Measurements from ENCODE around the gene GRAMD1A.
"Not testable (repeated sequence)": the region's sequence is repeated elsewhere in the genome, so short reads cannot be mapped to it uniquely, and the experiment has no call there.

The GRAMD1A gene

DNA sequence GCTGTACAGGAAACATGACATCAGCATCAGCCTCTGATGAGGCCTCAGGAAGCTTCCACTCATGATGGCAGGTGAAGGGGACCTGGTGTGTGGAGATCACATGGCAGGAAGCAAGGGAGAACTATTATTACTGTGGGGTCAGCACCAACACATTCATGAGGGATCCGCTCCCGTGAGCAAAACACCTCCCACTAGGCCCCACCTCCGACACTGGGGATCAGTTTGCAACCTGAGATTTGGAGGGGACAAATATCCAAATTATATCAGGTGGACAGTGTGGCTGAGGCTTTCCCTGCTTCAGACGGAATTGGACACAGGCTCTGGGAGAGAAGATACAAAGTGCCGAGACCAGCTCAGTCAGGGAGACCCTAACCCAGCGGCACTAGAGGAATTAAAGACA lies 30.4 kb upstream of the GRAMD1A start:
- Histone ChIP-seq H3K9me3 (ENCODE audit: insufficient read depth, low read length) (peaks cover 39% of the 10 kb centered on the region; the same call in 1 of the 2 replicates), H3K4me1 (ENCODE audit: insufficient read depth, insufficient read length) (no peaks in the 10 kb centered on the region), H3K9ac (ENCODE audit: insufficient read length, low read depth) (no peak overlapping the region), H3K27me3 (ENCODE audit: insufficient read depth, insufficient read length) (no peaks in the 10 kb centered on the region), H3K36me3 (ENCODE audit: insufficient read depth, insufficient read length, low read length) (no peaks in the 10 kb centered on the region), H3K4me3 (ENCODE audit: insufficient read length, low read depth) (no peak overlapping the region)
- TF ChIP-seq ZNF274 (IDR thresholded peaks at IDR 0.05; ENCODE audit: low read depth, low read length) = no peak
- TF ChIP-seq YY1 (IDR thresholded peaks at IDR 0.05; ENCODE audit: insufficient read depth, insufficient read length) = no peak
- TF ChIP-seq SUZ12 (IDR thresholded peaks at IDR 0.05; ENCODE audit: extremely low read depth, insufficient read depth, insufficient read length) = no peak
- no peak for DNase-seq (ENCODE audit: low read depth, low spot score)

DNA sequence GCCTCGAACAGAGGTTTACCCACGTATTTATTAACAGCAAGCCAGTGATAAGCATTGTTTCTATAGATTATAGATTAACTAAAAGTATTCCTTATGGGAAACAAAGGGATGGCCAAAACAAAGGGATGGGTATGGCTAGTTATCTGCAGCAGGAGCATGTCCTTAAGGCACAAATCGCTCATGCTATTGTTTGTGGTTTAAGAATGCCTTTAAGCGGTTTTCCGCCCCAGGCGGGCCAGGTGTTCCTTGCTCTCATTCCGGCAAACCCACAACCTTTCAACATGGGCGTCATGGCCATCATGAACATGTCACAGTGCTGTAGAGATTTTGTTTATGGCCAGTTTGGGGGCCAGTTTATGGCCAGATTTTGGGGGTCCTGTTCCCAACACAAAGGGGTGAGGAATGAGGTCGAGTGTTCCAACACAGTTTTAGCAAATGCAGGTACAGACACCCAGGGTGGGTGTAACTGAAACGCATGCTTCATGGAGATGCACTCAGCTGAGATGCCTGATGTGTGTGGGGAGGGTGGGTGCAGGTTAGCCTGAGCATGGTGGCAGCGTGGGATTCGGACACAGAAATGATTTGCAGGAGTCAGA lies 29.8 kb upstream of the GRAMD1A start:
- not testable (repeated sequence) for H3K27me3 ChIP-seq (ENCODE audit: insufficient read depth, insufficient read length); H3K4me1 ChIP-seq (ENCODE audit: insufficient read depth, insufficient read length); DNase-seq (ENCODE audit: low read depth, low spot score)

DNA sequence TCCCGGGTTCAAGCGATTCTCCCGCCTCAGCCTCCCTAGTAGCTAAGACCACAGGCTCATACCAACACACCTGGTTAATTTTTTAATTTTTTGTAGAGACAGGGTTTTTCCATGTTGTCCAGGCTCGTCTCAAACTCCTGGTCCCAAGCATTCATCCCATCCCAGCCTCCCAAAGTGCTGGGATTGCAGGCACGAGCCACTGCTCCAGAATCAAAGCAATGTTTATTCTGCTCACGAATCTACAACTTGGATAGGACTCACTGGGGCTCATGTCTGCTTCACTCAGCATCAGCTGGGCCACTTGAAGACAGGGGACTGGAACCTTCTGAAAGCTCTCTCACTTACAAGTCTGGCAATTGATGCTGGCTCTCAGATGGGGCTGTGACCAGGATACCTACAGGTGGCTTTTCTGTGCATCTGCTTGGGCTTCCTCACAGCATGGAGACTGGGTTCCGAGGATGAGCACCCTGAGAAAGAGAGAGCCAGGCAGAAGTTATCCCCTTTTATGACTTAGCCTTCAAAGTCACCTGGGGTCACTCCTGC lies 27.9 kb upstream of the GRAMD1A start:
- no peak for DNase-seq (ENCODE audit: low read depth, low spot score)
- peaks cover 44% of the 10 kb centered on the region; the same call in 1 of the 2 replicates for H3K9me3 ChIP-seq (ENCODE audit: insufficient read depth, low read length)

More for the DNA sequence above, 29.8 kb upstream of the GRAMD1A start:
- not testable (repeated sequence) for H3K9ac ChIP-seq (ENCODE audit: insufficient read length, low read depth); H3K4me3 ChIP-seq (ENCODE audit: insufficient read length, low read depth); H3K36me3 ChIP-seq (ENCODE audit: insufficient read depth, insufficient read length, low read length)
- H3K9me3 ChIP-seq (ENCODE audit: insufficient read depth, low read length) = peaks cover 39% of the 10 kb centered on the region; the same call in 1 of the 2 replicates

DNA sequence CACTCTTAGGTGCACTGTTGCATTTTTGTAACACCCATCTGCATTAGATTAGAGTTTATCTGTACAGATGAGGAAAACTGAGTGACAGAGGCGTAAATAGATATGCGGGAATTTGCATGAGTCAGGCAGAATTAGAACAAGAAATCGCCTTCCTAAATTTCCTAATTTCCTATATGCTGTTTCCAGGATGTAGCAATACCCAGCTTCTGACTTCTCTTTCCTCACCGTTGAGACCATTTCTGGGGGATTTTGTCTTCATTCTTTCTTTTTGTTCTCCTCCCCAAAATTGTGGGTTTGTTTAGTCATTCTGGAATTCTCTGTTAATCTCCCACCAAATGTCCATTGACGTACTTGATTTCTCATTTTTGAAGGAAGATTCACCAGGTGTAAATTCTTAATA lies 25.5 kb upstream of the GRAMD1A start:
- peaks cover 28% of the 10 kb centered on the region; the same call in 1 of the 2 replicates for H3K9me3 ChIP-seq (ENCODE audit: insufficient read depth, low read length)

More for the DNA sequence above, 27.9 kb upstream of the GRAMD1A start:
- no peaks in the 10 kb centered on the region for H3K4me1 ChIP-seq (ENCODE audit: insufficient read depth, insufficient read length)
- no peak overlapping the region for H3K9ac ChIP-seq (ENCODE audit: insufficient read length, low read depth)
- TF ChIP-seq SUZ12 (IDR thresholded peaks at IDR 0.05; ENCODE audit: extremely low read depth, insufficient read depth, insufficient read length) (no peak), ZNF274 (IDR thresholded peaks at IDR 0.05; ENCODE audit: low read depth, low read length) (no peak), YY1 (IDR thresholded peaks at IDR 0.05; ENCODE audit: insufficient read depth, insufficient read length) (no peak)
- no peaks in the 10 kb centered on the region for H3K36me3 ChIP-seq (ENCODE audit: insufficient read depth, insufficient read length, low read length)
- H3K27me3 ChIP-seq (ENCODE audit: insufficient read depth, insufficient read length) = no peaks in the 10 kb centered on the region
- H3K4me3 ChIP-seq (ENCODE audit: insufficient read length, low read depth) = no peak overlapping the region

DNA sequence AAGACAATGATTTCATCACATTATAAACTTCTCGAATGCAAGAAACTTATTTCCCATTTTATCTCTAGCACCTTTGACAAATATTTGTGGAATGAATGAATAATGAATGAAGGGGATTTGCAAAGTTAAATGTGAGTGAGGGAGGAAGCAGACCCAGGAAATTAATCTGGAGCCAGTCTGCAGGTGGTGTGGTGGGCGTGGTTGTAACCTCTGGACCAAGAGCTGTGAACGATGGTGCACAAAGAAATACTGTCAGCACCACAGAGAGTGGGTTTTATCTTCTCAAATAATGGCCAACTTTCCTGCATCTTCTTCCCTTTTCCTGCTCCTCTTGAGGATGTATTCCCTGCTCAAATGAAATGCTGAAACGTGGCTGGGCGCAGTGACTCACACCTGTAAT lies 25.1 kb upstream of the GRAMD1A start:
- H3K4me3 ChIP-seq (ENCODE audit: insufficient read length, low read depth) = no peak overlapping the region
- H3K4me1 ChIP-seq (ENCODE audit: insufficient read depth, insufficient read length) = no peaks in the 10 kb centered on the region
- no peak for DNase-seq (ENCODE audit: low read depth, low spot score)

More for the DNA sequence above, 25.5 kb upstream of the GRAMD1A start:
- Histone ChIP-seq H3K9ac (ENCODE audit: insufficient read length, low read depth) (no peak overlapping the region), H3K27me3 (ENCODE audit: insufficient read depth, insufficient read length) (no peaks in the 10 kb centered on the region), H3K4me3 (ENCODE audit: insufficient read length, low read depth) (no peak overlapping the region), H3K4me1 (ENCODE audit: insufficient read depth, insufficient read length) (no peaks in the 10 kb centered on the region), H3K36me3 (ENCODE audit: insufficient read depth, insufficient read length, low read length) (no peaks in the 10 kb centered on the region)
- TF ChIP-seq SUZ12 (IDR thresholded peaks at IDR 0.05; ENCODE audit: extremely low read depth, insufficient read depth, insufficient read length) (no peak), ZNF274 (IDR thresholded peaks at IDR 0.05; ENCODE audit: low read depth, low read length) (no peak), YY1 (IDR thresholded peaks at IDR 0.05; ENCODE audit: insufficient read depth, insufficient read length) (no peak)
- no peak for DNase-seq (ENCODE audit: low read depth, low spot score)

DNA sequence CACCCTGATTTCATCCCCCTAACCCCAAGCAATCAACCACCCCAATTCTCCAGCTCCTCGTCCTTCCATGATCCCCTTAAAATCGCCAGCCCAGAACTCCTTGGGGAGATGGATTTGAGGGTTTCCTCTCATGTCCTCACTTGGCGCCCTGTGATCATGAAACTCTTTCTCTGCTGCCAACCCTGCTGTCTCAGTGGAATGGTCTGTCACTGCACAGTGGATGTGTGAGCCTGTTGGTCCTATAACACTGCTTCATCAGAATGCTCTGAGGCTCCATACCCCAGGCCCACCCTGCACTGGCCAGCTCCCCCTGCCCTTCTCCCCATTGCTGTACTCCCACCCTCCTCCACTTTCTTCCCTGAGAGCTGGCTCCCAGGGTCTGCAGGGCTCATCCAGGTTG lies 23.5 kb upstream of the GRAMD1A start:
- no peak for DNase-seq (ENCODE audit: low read depth, low spot score)
- no peaks in the 10 kb centered on the region for H3K27me3 ChIP-seq (ENCODE audit: insufficient read depth, insufficient read length)
- no peaks in the 10 kb centered on the region for H3K4me1 ChIP-seq (ENCODE audit: insufficient read depth, insufficient read length)
- no peak overlapping the region for H3K4me3 ChIP-seq (ENCODE audit: insufficient read length, low read depth)
- H3K9me3 ChIP-seq (ENCODE audit: insufficient read depth, low read length) = peaks cover 14% of the 10 kb centered on the region; the same call in 1 of the 2 replicates
- no peak overlapping the region for H3K9ac ChIP-seq (ENCODE audit: insufficient read length, low read depth)
- no peaks in the 10 kb centered on the region for H3K36me3 ChIP-seq (ENCODE audit: insufficient read depth, insufficient read length, low read length)
- no peak for TF ChIP-seq SUZ12 (IDR thresholded peaks at IDR 0.05; ENCODE audit: extremely low read depth, insufficient read depth, insufficient read length)
- TF ChIP-seq YY1 (IDR thresholded peaks at IDR 0.05; ENCODE audit: insufficient read depth, insufficient read length) = no peak
- no peak for TF ChIP-seq ZNF274 (IDR thresholded peaks at IDR 0.05; ENCODE audit: low read depth, low read length)

More for the DNA sequence above, 25.1 kb upstream of the GRAMD1A start:
- Histone ChIP-seq H3K27me3 (ENCODE audit: insufficient read depth, insufficient read length) (no peaks in the 10 kb centered on the region), H3K9ac (ENCODE audit: insufficient read length, low read depth) (no peak overlapping the region), H3K9me3 (ENCODE audit: insufficient read depth, low read length) (peaks cover 24% of the 10 kb centered on the region; the same call in 1 of the 2 replicates), H3K36me3 (ENCODE audit: insufficient read depth, insufficient read length, low read length) (no peaks in the 10 kb centered on the region)
- TF ChIP-seq ZNF274 (IDR thresholded peaks at IDR 0.05; ENCODE audit: low read depth, low read length) (no peak), YY1 (IDR thresholded peaks at IDR 0.05; ENCODE audit: insufficient read depth, insufficient read length) (no peak), SUZ12 (IDR thresholded peaks at IDR 0.05; ENCODE audit: extremely low read depth, insufficient read depth, insufficient read length) (no peak)

DNA sequence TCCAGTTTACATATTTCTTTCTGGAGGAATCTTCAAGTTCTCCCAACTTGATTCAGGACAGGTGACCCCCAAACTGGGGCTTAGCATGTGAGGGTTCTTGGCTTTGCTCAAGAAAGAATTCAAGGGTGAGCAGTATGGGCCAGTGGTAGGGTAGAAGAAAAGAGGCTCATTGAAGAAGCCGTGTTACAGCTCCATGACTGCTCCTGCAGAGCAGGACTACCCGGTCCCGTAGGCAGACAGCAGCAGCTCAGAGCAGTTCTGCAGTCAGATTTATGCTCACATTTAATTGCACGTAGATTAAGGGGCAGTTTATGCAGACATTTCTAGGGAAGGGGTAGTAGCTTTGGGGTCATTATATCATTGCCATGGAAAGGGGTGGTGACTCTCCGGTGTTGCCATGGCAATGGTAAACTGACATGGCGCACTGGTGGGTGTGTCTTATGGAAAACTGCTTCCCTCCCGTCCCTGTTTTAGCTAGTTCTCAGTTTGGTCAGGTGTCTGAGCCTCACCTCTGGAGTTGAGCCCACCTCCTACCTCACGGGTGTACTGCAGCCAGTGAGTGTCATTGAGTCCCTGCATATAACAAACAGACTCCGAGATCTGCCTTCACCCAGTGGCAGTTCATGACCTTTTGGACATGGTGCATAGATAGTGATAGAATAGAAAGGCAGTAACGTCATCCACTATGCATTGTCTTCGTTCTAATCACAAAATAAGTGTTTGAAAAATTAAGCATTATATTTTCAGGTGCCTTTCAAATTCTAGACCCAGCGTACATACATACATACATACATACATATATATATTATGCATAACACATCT lies 20.1 kb upstream of the GRAMD1A start:
- Histone ChIP-seq H3K27me3 (ENCODE audit: insufficient read depth, insufficient read length) (no peaks in the 10 kb centered on the region), H3K36me3 (ENCODE audit: insufficient read depth, insufficient read length, low read length) (no peaks in the 10 kb centered on the region), H3K4me3 (ENCODE audit: insufficient read length, low read depth) (no peak overlapping the region), H3K9me3 (ENCODE audit: insufficient read depth, low read length) (peaks cover 14% of the 10 kb centered on the region; the same call in 1 of the 2 replicates), H3K9ac (ENCODE audit: insufficient read length, low read depth) (no peak overlapping the region), H3K4me1 (ENCODE audit: insufficient read depth, insufficient read length) (no peaks in the 10 kb centered on the region)
- TF ChIP-seq ZNF274 (IDR thresholded peaks at IDR 0.05; ENCODE audit: low read depth, low read length) (no peak), SUZ12 (IDR thresholded peaks at IDR 0.05; ENCODE audit: extremely low read depth, insufficient read depth, insufficient read length) (no peak), YY1 (IDR thresholded peaks at IDR 0.05; ENCODE audit: insufficient read depth, insufficient read length) (no peak)
- no peak for DNase-seq (ENCODE audit: low read depth, low spot score)
